Measurements from ENCODE around the gene CTDSP1.

CTDSP1 gene

GRCh38 chr2:218382785-218383184, 16.9 kb upstream of the CTDSP1 start:
- in situ Hi-C loops (cut with MboI; ENCODE audit: low sequenced_read_pairs), result no loop called here

GRCh38 chr2:218383892-218384519, 15.7 kb upstream of the CTDSP1 start:
- in situ Hi-C loops (cut with MboI; ENCODE audit: low sequenced_read_pairs), result no loop called here

- in situ Hi-C loops (cut with MboI; ENCODE audit: low sequenced_read_pairs), result no loop called here
Observed at GRCh38 chr2:218384975-218385374, 14.7 kb upstream of the CTDSP1 start.

GRCh38 chr2:218386505-218387368, 12.9 kb upstream of the CTDSP1 start:
- in situ Hi-C loops (cut with MboI; ENCODE audit: low sequenced_read_pairs), result no loop called here

- in situ Hi-C loops (cut with MboI; ENCODE audit: low sequenced_read_pairs), result no loop called here
Observed at GRCh38 chr2:218387369-218388194, 12.1 kb upstream of the CTDSP1 start.

- in situ Hi-C loops (cut with MboI; ENCODE audit: low sequenced_read_pairs), result no loop called here
Observed at GRCh38 chr2:218389333-218390150, 10.1 kb upstream of the CTDSP1 start.

GRCh38 chr2:218391202-218391601, 8.5 kb upstream of the CTDSP1 start:
- in situ Hi-C loops (cut with MboI; ENCODE audit: low sequenced_read_pairs), result no loop called here

GRCh38 chr2:218392459-218392858, 7.2 kb upstream of the CTDSP1 start:
- in situ Hi-C loops (cut with MboI; ENCODE audit: low sequenced_read_pairs), result no loop called here

GRCh38 chr2:218392891-218393462, 6.7 kb upstream of the CTDSP1 start:
- in situ Hi-C loops (cut with MboI; ENCODE audit: low sequenced_read_pairs), result no loop called here

GRCh38 chr2:218393750-218394290, 5.8 kb upstream of the CTDSP1 start:
- in situ Hi-C loops (cut with MboI; ENCODE audit: low sequenced_read_pairs), result no loop called here

- in situ Hi-C loops (cut with MboI; ENCODE audit: low sequenced_read_pairs), result no loop called here
Observed at GRCh38 chr2:218394298-218395089, 5.2 kb upstream of the CTDSP1 start.

GRCh38 chr2:218395090-218395444, 4.6 kb upstream of the CTDSP1 start:
- in situ Hi-C loops (cut with MboI; ENCODE audit: low sequenced_read_pairs), result no loop called here

- in situ Hi-C loops (cut with MboI; ENCODE audit: low sequenced_read_pairs), result no loop called here
Observed at GRCh38 chr2:218395456-218395825, 4.2 kb upstream of the CTDSP1 start.

- in situ Hi-C loops (cut with MboI; ENCODE audit: low sequenced_read_pairs), result no loop called here
Observed at GRCh38 chr2:218395826-218396687, 3.6 kb upstream of the CTDSP1 start.

- in situ Hi-C loops (cut with MboI; ENCODE audit: low sequenced_read_pairs), result no loop called here
Observed at GRCh38 chr2:218396688-218397462, 2.8 kb upstream of the CTDSP1 start.

- in situ Hi-C loops (cut with MboI; ENCODE audit: low sequenced_read_pairs), result no loop called here
Observed at GRCh38 chr2:218397463-218397819, 2.2 kb upstream of the CTDSP1 start.

- in situ Hi-C loops (cut with MboI; ENCODE audit: low sequenced_read_pairs), result no loop called here
Observed at GRCh38 chr2:218397820-218398436, 1.7 kb upstream of the CTDSP1 start.

All from hTERT RPE-1 (cell line).